ENCODE measurements around the gene DNAI1.
"Not testable (repeated sequence)": the region's sequence is repeated elsewhere in the genome, so short reads cannot be mapped to it uniquely, and the experiment has no call there.

The DNAI1 gene

DNA sequence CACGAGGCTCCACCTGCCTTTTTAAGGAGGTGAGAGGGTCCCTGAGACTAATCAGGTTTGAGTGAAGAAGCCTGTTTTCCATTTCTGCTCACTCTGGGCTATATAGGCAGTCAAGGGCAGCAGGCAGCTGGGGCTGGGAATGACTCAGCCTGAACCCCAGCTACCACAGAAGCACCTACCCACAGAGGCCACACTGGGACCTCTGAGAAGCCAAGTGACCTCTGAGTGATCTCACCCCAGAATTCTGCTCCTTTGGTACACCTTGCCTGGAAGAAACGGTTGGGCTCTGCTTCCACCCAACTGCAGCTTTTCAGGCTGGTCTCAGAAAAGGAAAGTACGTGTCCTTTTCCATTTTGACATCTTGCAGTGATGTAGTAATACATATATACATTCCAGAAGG, 7.1 kb upstream of the DNAI1 start:
- no peak for DNase-seq

DNA sequence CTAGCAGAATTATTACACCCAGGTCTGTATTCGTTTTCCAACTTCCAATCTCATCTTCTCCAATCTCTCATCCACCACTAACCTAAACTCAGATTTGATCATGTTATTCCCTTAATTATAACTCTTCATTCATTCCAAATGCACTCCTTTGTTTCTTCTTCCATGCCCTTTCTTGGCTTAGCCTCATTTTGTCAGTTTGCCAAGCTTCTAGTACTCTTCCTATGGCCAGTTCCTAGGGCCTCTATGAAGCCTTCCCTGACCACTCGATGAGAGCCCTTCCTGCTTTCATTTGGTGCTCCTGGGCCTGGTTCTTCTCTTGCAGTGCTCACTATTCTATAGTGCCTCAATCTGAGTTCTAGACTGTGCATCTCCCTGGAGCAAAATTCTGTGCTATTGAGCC, 6.0 kb upstream of the DNAI1 start:
- DNase-seq: peak; percentile 50

DNA sequence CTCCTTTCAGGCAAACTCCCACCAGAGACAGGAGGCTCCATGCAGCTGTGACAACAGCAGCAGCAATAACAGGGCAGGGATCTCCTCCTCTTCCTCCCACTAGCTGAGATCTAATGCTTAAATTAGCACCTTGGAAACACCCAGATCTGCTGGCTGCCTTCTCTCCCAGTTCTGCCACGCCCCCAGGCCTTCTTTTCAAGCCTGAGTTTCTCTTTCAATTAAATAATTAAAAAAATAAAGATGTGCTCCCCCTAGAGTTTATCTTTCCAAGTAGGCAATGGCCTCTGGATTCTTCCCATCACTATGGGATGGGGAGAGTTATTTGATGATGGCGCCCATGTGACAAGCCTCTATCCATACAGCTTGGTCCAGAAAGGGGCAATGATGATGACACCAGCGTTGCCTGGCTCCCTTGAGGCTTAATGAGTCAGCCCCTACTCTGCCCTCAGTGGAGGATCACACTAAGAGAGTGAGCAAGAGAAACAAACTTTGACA, 4.0 kb upstream of the DNAI1 start:
- DNase-seq: no peak

DNA sequence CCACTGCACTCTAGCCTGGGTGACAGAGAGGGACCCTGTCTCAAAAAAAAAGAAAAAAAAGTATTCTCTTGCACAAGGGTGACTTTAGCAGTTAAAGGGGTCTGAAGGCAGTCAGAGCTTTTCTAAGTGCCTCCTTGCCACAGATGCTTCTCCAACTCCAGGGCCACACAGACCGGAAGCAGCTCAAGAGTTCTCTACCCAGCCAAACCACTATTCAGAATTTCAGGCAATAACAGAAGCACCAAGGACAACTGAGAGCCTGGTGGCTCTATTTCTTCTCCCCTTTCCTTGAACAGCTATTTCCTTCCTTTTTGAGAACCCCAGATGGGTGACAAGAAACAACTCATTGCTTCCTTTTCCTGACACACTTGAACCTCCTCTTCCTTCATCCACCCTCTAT, 2.5 kb upstream of the DNAI1 start:
- no peak for DNase-seq

DNA sequence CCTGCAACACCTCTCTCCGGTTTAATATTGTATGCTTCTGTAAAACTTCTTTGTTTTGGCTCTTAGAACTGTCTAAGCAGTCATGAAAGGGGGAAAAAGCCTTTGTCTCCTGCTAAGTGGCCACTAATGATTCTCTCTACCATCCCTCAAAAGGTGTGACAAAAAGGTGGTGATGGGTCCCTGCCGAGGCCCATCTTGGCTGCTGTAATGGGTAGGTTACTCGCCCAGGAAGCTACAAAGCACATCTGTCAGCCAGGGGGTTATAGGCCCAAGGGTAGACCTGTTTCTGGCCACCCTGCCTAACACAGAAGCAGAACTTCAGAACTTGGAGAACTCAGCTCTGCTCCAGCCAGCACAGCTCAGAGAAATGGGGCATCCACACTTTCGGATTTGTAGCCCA, 1.9 kb upstream of the DNAI1 start:
- no peak for DNase-seq

DNA sequence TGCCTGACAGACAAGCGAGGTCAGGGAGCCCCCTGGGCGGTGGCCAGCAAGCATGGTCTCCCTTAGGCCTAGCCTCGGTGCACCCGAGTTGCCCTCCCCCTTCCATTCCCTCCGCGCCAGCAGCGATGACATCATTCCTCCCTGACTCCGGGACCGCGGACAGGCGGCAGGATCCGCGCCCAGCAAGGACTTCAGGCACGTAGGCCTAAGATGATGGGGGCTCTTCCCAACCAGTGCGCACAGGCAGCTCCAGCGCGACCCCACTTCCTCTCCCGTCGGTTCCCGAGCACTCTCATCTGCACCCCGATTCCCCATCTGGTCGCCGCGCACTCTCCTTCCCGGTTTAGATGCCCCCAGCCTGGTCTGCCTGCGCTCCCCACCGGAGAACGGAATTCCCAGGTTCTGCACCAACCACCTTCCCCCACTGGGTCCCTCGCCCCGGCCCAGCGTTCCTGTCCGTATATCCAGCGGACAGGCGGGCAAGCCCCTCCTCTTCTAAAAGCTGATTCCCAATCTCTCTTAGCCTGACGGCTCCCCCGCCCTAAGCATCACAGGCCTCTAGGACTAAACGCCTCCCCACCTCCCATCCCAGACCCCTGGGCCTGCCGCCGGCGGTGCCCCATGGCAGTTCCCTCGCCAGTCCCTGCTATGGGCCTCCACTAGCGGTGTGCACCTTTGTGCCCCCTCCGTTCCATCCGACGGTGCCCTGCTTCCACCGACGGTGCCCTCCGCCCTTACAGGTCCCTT, 1.2 kb upstream of the DNAI1 start:
- DNase-seq: peak; percentile 67

DNA sequence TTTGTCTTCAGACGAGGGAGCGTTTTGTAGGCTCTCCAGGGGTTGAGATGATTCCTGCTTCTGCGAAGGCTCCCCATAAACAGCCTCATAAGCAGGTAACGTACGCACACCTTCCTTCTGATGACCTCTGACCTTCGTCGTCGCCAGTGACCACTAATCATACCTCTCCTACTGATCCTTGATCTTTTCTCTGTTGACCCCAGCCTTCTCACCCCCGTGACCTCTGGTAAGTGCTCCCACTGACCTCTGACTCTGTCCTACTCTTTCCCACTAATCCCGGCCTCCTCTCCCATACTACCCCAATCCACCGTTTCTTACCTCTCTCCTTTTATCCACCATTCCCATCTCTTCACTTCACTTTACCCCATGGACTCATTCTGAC, 345 bp downstream of the DNAI1 start:
- DNase-seq: no peak

DNA sequence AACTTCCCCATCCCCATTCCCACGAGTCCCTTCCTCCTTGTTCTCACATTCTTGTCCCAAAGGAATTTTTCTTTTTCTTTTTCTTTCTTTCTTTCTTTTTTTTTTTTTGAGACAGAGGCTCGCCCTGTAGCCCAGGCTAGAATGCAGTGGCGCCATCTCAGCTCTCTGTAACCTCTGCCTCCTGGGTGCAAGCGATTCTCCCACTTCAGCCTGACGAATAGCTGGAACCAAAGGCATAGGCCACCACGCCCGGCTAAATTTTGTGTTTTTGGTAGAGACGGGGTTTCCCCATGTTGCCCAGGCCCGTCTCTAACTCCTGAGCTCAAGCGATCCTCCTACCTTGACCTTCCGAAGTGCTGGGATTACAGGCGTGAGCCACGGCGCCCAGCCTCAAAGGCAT, 751 bp downstream of the DNAI1 start:
- no peak for DNase-seq

DNA sequence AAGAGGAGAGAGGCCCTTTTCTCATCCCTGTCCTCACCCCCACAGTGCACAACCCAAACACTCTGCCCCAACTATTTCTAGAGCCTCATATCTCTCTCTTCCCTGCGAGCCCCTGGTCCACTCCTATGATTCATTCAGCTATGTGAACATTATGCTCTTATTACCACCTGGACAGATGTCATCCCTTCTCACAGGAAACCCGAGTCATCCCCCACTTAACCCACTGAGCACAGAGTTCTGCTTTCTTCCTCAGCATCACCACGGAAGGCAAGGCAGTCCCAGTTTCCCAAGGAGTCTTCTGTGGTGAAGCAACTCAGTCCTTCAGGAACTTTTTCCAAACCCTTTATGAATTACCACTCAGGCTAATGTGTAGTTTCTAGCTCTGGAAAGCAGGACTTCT, 1.3 kb downstream of the DNAI1 start:
- DNase-seq: no peak

DNA sequence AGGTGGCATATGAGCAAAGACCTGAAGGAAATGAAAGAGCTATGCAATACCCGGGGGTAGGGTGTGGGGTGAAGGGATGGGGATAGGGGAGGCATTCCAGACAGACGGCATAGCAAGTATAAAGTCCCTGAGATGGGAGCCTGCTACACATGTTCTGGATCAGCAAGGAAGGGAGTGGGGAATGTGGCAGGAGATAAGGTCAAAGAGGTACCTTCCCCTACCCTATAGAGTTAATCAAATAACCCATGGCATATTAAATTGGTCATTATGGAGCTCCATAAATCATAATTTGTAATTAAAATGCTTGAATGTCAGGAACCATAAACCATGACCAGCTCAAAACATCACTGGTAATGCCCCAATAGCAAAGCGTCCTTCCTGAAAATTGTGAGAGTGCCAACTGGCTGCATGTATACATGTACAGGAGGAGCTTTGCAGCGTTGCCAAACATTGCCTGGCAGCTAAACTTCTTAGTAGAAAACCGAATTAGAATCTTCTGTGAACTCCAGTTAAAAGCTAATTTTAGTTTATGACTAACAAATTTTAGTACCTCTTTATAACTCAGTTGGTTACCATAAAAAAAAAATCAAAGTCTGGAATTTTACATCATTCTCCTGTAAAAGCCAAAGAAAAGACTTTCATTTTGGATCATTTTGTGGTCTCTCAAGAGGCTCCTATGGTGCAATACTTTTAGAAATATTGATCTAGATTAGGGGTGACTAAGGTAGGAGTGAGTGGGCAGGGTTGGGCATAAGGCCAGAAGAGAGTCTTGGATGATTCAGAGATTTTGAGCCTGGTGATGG, 4.7 kb downstream of the DNAI1 start:
- DNase-seq: peak; percentile 60

DNA sequence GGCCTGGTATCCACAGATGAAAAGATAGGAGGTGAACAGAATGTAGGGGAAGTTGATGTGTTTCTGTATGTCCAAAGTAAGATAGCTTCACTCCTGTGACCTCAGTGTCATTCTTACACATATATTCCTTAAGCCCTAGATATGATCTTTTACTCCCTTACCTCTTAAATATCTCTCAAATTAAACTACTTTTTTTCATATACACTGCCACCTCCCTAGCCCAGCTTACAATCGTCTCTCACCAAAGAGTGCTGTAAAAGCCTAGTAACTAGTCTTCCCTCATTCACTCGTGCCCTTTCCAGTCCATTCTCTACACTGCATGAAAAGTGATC, 5.3 kb downstream of the DNAI1 start:
- no peak for DNase-seq

DNA sequence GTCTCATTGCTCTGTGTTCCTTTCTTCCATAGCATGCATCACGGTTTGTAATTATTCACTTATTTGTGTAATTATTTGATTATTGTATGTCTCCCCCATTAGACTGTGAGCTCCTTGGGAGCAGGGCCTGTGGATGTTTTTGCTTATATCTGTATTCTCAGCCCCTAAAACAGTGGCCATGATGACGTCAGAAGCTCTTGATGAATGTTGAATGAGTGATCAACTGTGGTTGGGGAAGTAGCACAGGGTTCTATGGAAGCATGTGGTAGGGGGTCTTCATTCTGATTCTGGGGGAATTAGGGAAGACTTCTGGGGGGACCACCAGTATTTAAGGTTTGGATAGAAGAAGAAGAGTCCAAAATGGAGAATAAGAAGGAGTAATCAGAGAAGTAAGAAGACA, 6.0 kb downstream of the DNAI1 start:
- no peak for DNase-seq

DNA sequence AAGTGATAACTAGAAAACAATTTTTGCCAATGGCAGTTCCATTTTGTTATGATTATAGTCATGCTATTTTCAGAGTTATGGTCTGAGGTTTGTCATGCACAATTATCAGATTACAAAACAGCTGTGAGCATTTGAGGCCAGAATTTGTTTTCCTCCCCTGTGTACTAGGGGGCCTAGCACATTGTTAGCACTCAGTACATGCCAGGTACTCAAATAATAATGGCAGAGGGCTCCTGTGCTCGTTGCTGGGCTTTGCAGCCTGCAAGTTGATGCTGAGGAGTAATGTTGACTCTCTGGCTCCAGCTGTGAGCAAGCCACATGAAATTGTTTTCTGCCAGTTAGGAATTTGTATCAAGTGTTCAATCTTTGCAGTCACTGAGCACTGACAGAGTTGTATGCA, 6.9 kb downstream of the DNAI1 start:
- peak; percentile 18 for DNase-seq

DNA sequence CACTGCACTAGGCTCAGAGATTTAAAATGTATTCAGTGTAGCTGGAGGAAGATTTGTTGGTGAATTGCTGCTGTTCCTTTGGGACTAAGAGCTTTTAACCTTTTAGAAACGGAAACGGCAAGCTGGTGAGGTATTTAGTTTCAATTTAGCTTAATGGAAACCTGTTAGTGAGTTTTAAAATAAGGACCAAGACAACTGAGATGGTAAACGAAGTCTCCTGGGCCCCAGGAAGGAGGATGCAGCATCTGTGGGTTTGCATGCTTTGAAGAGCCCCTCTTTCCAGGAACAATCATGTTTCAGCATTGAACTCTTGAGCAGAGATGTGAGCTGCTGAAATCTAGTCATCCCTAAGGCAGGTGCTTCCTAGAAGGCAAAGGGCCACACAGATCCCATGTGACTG, 16.5 kb downstream of the DNAI1 start:
- DNase-seq: no peak

DNA sequence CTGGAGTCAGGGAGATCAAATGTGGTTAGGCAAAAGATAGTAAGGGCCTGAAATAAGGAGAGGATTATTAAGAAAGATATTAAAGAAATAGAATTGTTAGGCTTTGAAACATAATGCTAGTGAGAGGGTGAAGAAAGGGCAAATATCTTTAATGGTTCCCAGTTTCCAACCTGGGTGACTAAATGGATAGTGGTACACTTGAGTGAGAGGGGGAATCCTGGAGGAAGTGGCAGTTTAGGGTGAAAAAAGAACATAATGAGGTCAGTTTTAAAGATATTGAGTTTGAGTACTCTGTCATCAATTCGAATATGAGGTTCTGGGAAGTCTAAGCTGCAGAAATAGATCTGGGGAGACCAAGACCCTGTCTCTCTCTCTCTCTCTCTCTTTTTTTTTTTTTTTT, 18.9 kb downstream of the DNAI1 start:
- no peak for DNase-seq

DNA sequence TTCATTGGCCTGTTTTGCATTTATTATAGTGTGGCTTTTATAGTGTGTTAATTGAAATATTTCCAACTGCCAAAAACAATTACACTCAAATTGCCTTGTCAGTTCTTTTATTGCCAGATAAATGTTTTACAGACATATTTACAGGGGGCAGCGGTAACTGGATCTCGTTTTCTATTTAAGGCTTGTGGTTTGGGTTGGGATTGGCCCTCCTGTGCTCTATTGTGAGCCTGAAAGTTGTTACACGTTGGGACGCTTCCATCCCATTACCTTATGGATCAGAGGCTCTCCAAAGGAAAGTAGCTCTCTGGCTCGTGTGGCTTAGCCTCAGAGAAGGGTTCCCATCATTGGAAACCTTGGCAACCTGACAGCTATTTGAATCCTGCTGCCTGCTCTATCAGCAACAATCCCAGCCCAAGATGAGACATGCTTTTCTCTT, 20.8 kb downstream of the DNAI1 start:
- peak; percentile 23 for DNase-seq

DNA sequence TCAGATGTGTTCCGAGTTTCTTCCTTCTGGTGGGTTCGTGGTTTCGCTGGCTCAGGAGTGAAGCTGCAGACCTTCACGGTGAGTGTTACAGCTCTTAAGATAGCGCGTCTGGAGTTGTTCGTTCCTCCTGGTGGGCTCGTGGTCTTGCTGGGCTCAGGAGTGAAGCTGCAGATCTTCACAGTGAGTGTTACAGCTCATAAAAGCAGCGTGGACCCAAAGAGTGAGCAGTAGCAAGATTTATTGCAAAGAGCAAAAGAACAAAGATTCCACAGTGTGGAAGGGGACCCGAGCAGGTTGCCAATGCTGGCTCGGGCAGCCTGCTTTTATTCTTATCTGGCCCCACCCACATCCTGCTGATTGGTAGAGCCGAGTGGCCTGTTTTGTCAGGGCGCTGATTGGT, 23.0 kb downstream of the DNAI1 start:
- DNase-seq: not testable (repeated sequence)

DNA sequence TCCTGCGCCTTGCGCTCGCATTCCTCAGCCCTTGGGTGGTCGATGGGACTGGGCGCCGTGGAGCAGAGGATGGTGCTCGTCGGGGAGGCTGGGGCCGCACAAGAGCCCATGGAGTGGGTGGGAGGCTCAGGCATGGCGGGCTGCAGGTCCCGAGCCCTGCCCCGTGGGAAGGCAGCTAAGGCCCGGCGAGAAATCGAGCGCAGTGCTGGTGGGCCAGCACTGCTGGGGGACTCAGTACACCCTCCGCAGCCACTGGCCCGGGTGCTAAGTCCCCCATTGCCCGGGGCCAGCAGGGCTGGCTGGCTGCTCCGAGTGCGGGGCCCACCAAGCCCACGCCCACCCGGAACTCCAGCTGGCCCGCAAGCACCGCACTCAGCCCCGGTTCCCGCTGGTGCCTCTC, 24.1 kb downstream of the DNAI1 start:
- not testable (repeated sequence) for DNase-seq

DNA sequence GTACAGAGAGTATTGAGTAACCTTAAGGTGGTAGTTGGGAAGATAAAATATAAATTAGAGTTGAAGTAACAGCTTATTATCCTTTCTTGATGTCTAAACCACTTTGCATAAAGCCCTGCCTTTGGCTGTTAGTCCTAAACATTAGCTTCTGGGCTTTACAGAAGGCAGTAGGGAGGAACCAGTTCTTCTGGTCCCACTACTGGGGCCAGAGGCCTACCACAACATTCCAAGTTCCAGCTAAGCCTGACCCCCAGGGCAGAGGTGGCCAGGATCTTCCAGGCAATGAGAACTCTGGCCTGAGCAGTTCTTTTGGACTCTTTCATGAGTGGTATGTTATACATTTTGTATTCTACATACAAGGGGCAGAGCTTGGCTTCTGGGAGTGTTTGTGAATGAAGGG, 26.1 kb downstream of the DNAI1 start:
- no peak for DNase-seq

DNA sequence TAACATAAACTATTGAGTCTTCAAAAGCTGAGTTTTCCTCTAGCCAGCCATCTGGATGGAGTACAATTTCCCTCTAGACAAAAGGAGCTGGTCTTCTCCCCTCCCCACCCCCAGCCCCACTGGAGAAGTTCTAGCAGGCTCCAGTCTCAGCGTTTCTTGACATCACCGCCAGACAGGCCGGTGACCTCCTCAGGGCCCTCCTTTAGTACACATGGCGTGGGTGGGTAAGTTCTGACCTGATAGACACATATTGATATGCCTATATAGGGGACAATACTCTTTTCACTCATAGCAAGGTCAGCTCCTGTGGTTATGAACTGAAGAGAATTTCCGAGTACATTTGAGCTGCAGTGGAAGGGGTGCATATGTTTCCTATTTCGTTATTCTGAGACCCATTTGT, 27.2 kb downstream of the DNAI1 start:
- DNase-seq: no peak

DNA sequence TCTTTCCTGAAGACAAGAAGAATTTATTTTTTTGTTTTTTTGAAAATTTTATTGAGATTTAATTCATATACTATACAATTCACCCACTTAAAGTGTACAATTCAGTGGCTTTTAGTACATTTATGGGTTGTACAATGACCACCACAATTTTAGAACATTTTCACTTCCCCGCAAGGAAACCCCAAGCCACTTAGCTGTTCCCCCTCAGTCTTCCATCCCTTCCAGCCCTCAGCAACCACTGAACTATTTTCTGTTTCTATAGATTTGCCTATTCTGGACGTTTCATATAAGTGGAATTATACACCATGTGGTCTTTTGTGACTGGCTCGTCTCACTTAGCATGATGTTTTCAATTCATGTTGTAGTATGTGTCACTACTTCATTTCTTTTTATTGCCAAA, 28.0 kb downstream of the DNAI1 start:
- DNase-seq: no peak

DNA sequence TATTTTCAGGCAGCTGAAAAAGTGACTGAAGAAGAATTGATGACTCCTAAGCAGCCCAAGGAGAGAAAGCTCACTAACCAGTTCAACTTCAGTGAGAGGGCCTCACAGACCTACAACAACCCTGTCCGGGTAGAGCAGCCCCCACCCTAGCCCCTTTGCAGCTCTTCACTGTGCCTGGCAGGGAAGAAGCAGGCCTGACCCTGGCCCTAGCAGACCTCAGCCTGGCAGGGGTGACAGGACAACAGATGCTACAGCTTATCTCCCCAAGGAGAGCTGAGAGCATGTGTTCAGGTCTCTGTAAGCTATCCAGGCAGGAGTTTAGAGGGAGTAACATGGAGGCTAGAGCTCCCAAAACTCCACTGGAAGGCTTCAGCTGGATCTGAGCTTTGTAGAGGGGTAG, 31.8 kb downstream of the DNAI1 start:
- no peak for DNase-seq

DNA sequence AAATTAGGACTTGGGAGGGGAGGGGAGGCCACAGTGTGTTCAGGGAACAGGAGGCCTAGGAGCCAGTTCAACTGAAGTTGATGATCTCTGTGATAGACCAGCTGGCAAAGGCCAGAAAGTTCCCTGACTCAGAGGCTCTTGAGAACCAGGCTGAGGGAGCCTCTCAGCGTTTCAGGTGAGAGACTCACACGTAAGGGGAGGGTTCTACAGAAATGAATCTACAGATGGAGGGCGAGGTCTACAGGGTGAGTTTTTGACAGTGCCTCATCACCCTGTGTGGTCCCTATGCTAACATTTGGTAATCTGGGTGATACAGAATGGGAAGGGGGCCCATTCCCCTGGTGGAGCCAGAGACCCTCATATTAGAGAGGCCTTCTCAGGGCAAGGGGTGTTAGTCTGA, 32.2 kb downstream of the DNAI1 start:
- DNase-seq: no peak

DNA sequence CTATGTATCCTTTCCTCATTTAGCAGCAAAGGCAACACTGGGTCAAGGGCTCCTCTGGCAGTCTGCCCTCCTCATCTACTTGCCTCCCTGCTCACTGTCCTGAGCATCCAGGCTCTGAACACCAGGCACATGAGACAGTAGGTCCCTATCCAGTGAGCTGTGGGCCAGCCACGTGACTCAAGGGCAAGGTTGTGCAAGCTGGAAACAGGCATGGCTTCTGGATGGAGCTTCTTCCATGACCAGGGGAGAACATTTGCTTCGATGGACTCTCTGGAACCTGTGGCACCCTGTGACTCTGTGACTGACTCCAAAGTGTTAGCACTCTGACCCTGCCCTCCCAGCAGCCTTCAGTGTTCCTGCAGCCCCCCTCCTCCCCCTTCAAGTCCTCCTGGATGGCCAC, 33.0 kb downstream of the DNAI1 start:
- no peak for DNase-seq

DNA sequence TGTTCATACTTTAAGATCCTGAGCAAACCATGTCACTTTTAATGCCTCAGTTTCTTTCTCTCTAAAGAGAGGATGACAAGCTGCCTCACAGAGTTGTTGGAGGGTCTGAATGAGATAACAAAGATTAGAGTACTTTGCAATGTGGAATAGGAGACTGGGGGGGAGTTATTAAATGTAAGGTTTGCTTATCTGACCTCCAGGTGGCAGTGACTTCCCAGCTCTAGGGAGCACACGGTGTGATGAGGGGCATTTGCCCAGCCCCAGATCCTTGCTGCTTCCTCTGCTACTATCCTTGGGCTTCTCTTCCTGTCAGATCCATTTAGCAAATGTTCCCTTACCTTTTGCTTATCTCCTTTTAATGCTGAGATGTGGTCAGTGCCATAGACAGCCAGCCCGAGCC, 33.4 kb downstream of the DNAI1 start:
- DNase-seq: no peak

All from DMS79 treated with DMSO at 0.1 percent for 48 hours (cell line).